Embryonic facial prominence (tissue), 1 donor: ENCODE results near the gene CMYA5.
"Not testable (repeated sequence)": the region's sequence is repeated elsewhere in the genome, so short reads cannot be mapped to it uniquely, and the experiment has no call there.

Source experiments
- DNase-seq: peaks from one replicate; pipeline ENCODE4 v3.0.0-alpha.2; 2016; ENCODE audit errors: extremely low spot score

Gene CMYA5

GRCh38 chr5:79746642-79747569, 57.3 kb downstream of the CMYA5 start:
- no peak for DNase-seq

- DNase-seq: no peak
These were observed 61.2 kb downstream of the CMYA5 start for GRCh38 chr5:79750611-79751510.

GRCh38 chr5:79753092-79753491, 63.5 kb downstream of the CMYA5 start:
- DNase-seq: no peak

- DNase-seq: no peak
These were observed 64.4 kb downstream of the CMYA5 start for GRCh38 chr5:79753877-79754645.

- no peak for DNase-seq
These were observed 65.4 kb downstream of the CMYA5 start for GRCh38 chr5:79754865-79755555.

- no peak for DNase-seq
These were observed 66.4 kb downstream of the CMYA5 start for GRCh38 chr5:79756076-79756475.

GRCh38 chr5:79759436-79759835, 69.8 kb downstream of the CMYA5 start:
- no peak for DNase-seq

GRCh38 chr5:79759848-79760247, 70.2 kb downstream of the CMYA5 start:
- DNase-seq: no peak

- DNase-seq: no peak
These were observed 73.3 kb downstream of the CMYA5 start for GRCh38 chr5:79762929-79763328.

- DNase-seq: not testable (repeated sequence)
These were observed 74.5 kb downstream of the CMYA5 start for GRCh38 chr5:79764147-79764546.

GRCh38 chr5:79771387-79771786, 81.8 kb downstream of the CMYA5 start:
- DNase-seq: no peak

- no peak for DNase-seq
These were observed 83.0 kb downstream of the CMYA5 start for GRCh38 chr5:79772651-79773050.

- DNase-seq: no peak
These were observed 84.0 kb downstream of the CMYA5 start for GRCh38 chr5:79773612-79774011.

GRCh38 chr5:79774171-79774854, 84.7 kb downstream of the CMYA5 start:
- DNase-seq: no peak

- no peak for DNase-seq
These were observed 85.2 kb downstream of the CMYA5 start for GRCh38 chr5:79774855-79775237.

GRCh38 chr5:79784741-79785140, 95.1 kb downstream of the CMYA5 start:
- DNase-seq: not testable (repeated sequence)

GRCh38 chr5:79785983-79786382, 96.3 kb downstream of the CMYA5 start:
- DNase-seq: no peak

- no peak for DNase-seq
These were observed 97.8 kb downstream of the CMYA5 start for GRCh38 chr5:79787448-79787847.

GRCh38 chr5:79791843-79792242, 102.2 kb downstream of the CMYA5 start:
- no peak for DNase-seq

- DNase-seq: no peak
These were observed 102.8 kb downstream of the CMYA5 start for GRCh38 chr5:79792463-79792862.

- DNase-seq: no peak
These were observed 103.7 kb downstream of the CMYA5 start for GRCh38 chr5:79793304-79793703.
